ENCODE data around the gene PSMD9.

- TF ChIP-seq POLR2AphosphoS5 (IDR thresholded peaks at IDR 0.05; ENCODE audit: low read depth, low read length): no peak
- no peak for TF ChIP-seq SIN3A (IDR thresholded peaks at IDR 0.05; ENCODE audit: borderline replicate concordance, insufficient read depth, low read length)
- no peak for TF ChIP-seq TAF1 (IDR thresholded peaks at IDR 0.05; ENCODE audit: borderline replicate concordance, insufficient read depth, low read length)
These were observed 27.3 kb downstream of the PSMD9 start for GRCh38 chr12:121915841-121916321.
